Stimulated activated CD8-positive, alpha-beta memory T cell treated with anti-CD3 and anti-CD28 coated beads, Interleukin-4, amount 100 ng/mL, for 48 hours (primary cell): ENCODE results near the gene KCNJ6.
A peak's percentile ranks its signal among the peaks of the same experiment; 100 is the strongest.
"Not testable (repeated sequence)": the region's sequence is repeated elsewhere in the genome, so short reads cannot be mapped to it uniquely, and the experiment has no call there.

Experiments used
- DNase-seq: peaks from one replicate; pipeline ENCODE4 v3.0.0-alpha.2; 2020

KCNJ6 gene

GRCh38 chr21:37916310-37917051 lies at the start of gene KCNJ6:
TSS of gene KCNJ6 (minus strand) at chr21:37916457. CDS start at chr21:37840682, 75,775 bp downstream.
- peak; percentile 25 for DNase-seq

- DNase-seq, result no peak
These were observed 49.0 kb upstream of the KCNJ6 start for GRCh38 chr21:37965088-37965805.

DNA sequence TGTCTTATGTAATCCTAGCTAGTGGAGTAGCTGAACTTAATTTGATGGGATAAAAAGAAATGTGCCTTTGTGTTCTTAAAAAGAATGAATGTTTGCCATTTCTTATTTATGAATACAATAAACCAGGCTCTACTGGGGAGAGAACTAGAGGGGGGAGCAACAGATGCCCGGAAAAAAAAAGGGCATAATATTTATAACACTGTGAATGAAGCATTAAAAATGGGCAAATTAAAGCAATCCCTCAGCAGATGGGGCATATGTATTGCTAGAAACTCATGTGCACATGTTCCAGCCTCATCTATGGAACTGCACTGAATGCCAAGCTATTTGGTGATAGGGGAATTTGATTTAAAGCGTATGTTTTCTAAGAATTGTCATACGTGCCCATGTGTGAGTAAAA lies 42.3 kb upstream of the KCNJ6 start:
- no peak for DNase-seq

GRCh38 chr21:37956772-37957171 lies 40.5 kb upstream of the KCNJ6 start:
- no peak for DNase-seq

- DNase-seq, result no peak
These were observed 28.8 kb upstream of the KCNJ6 start for GRCh38 chr21:37945036-37945435.

- no peak for DNase-seq
These were observed 28.2 kb upstream of the KCNJ6 start for GRCh38 chr21:37944496-37944895.

DNA sequence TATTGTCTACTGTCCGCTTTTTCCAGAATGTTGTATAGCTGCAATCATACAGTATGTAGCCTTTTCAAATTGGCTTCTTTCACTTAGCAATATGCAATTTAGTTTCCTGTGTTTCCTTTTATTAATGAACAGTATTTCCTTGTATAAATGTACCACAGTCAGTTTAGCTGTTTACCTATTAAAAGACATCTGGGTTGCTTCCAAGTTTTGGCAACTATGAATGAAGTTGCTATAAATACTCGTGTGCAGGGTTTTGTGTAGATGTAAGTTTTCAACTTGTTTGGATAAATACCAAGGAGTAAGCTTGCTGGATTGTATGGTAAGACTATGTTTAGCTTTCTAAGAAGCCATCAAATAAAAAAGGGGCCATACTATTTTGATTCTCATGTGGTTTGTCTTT lies 24.4 kb upstream of the KCNJ6 start:
- DNase-seq, result no peak

- DNase-seq, result no peak
These were observed 23.6 kb upstream of the KCNJ6 start for GRCh38 chr21:37939838-37940237.

GRCh38 chr21:37939251-37939650 lies 23.0 kb upstream of the KCNJ6 start:
- DNase-seq, result no peak

DNA sequence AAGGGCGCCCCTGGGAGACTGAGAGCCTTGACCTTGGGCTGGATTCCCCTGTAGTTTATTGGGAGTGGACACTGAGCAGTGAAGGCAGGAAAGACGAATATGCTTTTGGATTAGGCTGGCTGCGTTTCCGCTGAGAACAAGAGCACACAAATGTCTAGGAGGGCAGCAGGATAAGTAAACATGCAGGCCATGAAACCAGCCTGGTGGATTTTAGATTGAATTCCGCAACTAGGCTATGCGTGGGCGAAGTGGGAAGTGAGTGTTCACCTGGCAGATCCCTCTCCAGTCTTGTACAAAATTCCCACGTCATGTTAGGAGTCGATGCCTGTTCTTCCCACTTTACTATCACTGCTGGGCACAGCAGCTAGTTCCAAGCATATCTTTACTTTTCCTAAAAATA lies 21.4 kb upstream of the KCNJ6 start:
- DNase-seq, result no peak

GRCh38 chr21:37936010-37936785 lies 19.9 kb upstream of the KCNJ6 start:
- DNase-seq, result no peak

DNA sequence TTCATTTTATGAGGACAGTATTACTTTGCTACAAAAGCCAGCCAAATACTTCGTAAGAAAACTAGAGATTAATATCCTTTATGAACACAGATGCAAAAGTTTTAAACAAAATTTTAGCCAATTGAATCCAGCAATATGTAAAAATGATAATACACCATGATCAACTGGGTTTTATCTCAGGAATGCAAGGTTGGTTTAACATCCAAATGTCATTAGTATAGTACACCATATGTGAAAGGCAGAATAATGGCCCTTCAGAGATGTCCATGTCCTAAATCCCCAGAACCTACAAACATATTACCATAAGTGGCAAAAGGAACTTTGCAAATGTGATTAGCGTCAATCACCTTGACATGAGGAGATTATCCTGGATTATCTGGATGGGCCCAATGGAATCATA lies 16.7 kb upstream of the KCNJ6 start:
- DNase-seq, result no peak

GRCh38 chr21:37927711-37928110 lies 11.5 kb upstream of the KCNJ6 start:
- no peak for DNase-seq

GRCh38 chr21:37921091-37921490 lies 4.8 kb upstream of the KCNJ6 start:
- DNase-seq, result no peak

DNA sequence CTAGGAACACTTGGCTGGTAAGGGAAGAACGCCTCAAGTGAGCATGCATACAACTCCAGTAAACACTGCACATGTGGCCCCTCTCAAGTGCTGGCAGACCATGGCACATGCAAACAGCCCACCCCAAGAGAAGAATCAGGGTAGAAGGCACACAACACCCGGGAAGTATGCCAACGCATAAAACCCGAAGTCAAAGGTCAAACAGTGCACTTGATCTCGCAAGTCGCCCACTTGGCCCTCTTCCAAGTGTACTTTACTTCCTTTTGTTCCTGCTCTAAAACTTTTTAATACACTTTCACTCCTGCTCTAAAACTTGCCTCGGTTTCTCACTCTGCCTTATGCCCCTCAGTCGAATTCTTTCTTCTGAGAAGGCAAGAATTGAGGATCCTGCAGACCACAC lies 4.0 kb upstream of the KCNJ6 start:
- DNase-seq, result not testable (repeated sequence)

- DNase-seq, result no peak
These were observed 1.4 kb upstream of the KCNJ6 start for GRCh38 chr21:37917612-37918011.

GRCh38 chr21:37915941-37916309 lies 332 bp downstream of the KCNJ6 start:
- no peak for DNase-seq

DNA sequence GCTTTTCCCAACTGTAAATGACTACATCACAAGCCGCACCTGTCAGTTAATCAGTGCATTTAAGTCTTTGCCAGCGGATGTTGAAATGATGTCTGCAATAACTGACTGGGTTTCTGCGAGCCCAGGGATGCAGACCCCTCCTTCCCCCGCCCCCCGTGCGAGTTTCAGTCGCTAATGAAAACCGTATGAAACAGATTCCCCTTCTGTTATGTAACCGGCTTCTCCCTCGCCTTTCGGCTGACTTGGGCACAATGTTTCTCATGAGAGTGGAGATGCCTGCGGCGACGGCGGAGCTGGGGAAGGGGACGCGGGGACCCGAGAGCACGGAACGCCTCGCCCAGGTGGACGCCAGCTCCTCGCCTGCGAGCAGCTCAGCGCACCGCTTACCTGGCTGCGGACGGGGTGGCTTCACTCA lies 753 bp downstream of the KCNJ6 start:
- no peak for DNase-seq

GRCh38 chr21:37912616-37913015 lies 3.6 kb downstream of the KCNJ6 start:
- no peak for DNase-seq

- no peak for DNase-seq
These were observed 6.3 kb downstream of the KCNJ6 start for GRCh38 chr21:37909936-37910335.

DNA sequence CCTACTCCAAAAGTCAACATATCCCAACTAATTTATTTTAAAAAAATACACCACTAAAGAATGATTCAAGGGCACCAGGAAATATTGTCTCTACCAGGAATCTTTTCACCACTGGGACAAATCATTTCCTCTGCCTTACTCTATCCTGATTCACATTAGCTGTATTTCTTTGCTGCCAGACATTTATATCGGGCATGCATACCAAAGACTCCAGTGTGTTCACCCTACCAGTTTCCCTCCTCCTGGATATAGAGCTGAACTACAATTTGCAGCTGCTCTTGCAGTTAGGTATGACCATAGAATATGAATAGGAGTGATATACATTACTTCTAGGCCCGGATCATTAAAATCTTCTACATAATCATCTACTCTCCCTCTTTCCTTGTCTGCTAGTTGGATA lies 7.6 kb downstream of the KCNJ6 start:
- DNase-seq, result no peak

DNA sequence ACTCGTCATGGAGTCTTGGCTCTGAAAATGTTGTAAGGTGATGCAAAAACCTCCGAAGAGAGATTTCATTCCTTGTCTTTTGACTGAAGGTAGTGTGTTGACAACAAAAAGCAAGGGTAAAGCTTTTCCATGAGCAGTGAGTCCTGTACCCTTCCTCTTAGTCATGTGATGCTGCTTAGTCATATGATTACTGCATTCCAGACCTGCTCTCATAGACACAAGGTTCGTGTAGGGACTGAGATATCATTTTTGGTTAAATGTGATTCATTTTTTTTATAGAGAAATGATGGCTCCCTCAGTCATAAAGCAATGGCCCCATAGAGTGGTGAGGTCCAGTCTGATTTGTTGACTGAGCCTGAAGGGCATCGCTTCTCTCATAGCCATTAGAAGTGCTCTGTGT lies 9.2 kb downstream of the KCNJ6 start:
- no peak for DNase-seq

DNA sequence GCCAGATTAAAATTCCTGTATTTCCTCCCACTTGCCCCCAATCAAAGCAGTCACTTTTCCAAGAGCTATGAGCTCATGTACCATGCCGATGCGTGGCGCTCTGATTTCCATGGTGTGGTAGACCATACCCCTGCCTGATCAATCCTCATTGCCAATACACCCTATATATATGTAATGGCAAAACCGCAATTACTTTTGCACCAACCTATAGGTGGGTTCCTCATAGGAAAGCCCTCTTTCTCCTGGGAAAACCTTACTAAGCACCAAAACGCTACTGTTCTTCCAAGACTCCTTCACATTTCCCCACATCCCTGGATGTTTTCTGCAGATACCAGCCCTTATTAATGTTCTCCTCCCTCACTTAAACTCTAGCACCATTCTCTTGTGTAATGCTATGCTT lies 11.0 kb downstream of the KCNJ6 start:
- no peak for DNase-seq

DNA sequence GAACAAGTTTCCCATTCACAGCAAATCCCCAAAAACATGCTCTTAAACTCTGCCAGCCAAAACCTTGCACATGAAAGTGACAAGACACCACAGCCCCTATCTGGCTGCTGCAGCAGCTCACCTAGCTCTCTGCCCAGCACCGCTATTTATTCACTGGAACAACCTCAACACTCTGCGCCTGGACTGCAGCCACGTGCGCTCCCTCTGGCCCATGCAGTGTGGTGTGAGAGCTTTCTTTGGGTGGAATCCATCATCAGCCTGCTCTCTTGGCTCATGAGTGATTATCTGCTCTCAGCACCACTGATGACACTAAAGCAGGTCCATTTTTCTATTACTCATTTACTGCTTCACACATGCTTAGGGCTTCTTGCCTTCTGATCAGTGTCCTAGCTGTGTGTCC lies 11.4 kb downstream of the KCNJ6 start:
- no peak for DNase-seq
